HG02623 (cell line): ENCODE results near the gene MTA3.

ENCODE experiments used
- ATAC-seq: cut with Tn5 transposase; IDR thresholded peaks from one replicate; pipeline ENCODE4 v1.9.1; 2021; ENCODE audit warnings: moderate library complexity; ENCODE audit not compliant: unreplicated experiment

MTA3 gene

GRCh38 chr2:42757981-42758740 lies 189.7 kb downstream of the MTA3 start:
- no peak for ATAC-seq

GRCh38 chr2:42758751-42759150 lies 190.3 kb downstream of the MTA3 start:
- ATAC-seq = no peak

GRCh38 chr2:42761554-42761953 lies 193.1 kb downstream of the MTA3 start:
- ATAC-seq = no peak

GRCh38 chr2:42762155-42762554 lies 193.7 kb downstream of the MTA3 start:
- no peak for ATAC-seq

- ATAC-seq = no peak
These were observed 194.7 kb downstream of the MTA3 start for GRCh38 chr2:42762823-42763804.

- ATAC-seq = no peak
These were observed 195.7 kb downstream of the MTA3 start, which contains the start of gene OXER1 for GRCh38 chr2:42764096-42764495. Gene OXER1, minus strand, starts transcription at chr2:42764135. Its CDS starts 73 bp downstream, at chr2:42764062.

- ATAC-seq = no peak
These were observed 196.5 kb downstream of the MTA3 start for GRCh38 chr2:42764901-42765300.

GRCh38 chr2:42765686-42766085 lies 197.3 kb downstream of the MTA3 start:
- no peak for ATAC-seq

GRCh38 chr2:42767080-42767898 lies 198.9 kb downstream of the MTA3 start:
- ATAC-seq = no peak

- no peak for ATAC-seq
These were observed 199.7 kb downstream of the MTA3 start for GRCh38 chr2:42767899-42768705.

GRCh38 chr2:42768706-42769256 lies 200.3 kb downstream of the MTA3 start:
- ATAC-seq = no peak

- ATAC-seq = no peak
These were observed 201.3 kb downstream of the MTA3 start for GRCh38 chr2:42769583-42770287.

GRCh38 chr2:42770288-42771131 lies 202.1 kb downstream of the MTA3 start:
- ATAC-seq = no peak

- no peak for ATAC-seq
These were observed 203.2 kb downstream of the MTA3 start for GRCh38 chr2:42771546-42772153.

- peak; percentile 45 for ATAC-seq
These were observed 206.8 kb downstream of the MTA3 start for GRCh38 chr2:42775186-42775585.

- ATAC-seq = no peak
These were observed 207.4 kb downstream of the MTA3 start for GRCh38 chr2:42775810-42776209.

GRCh38 chr2:42777883-42778805 lies 209.7 kb downstream of the MTA3 start:
- ATAC-seq = no peak
